Neural crest cell (in vitro differentiated cells): ENCODE results near the gene PFKFB2. TPM values are rescaled to one million over a fixed set of nuclear protein-coding genes. Genes with fewer than 3 reads are reported as not detected.

Experiments
- DNase-seq: peaks from one replicate; pipeline ENCODE4 v3.0.0; 2021; ENCODE audit warnings: low read depth, mixed read lengths, low spot score
- H3K27ac Mint-ChIP-seq: one replicate; pipeline ENCODE4 v1.8.0; 2021; ENCODE audit warnings: mild to moderate bottlenecking, mixed read lengths; ENCODE audit not compliant: unreplicated experiment
- H3K27me3 Mint-ChIP-seq: 2 replicates; pipeline ENCODE4 v1.8.0; 2021; ENCODE audit warnings: low read depth, mild to moderate bottlenecking, mixed read lengths
- H3K36me3 Mint-ChIP-seq: 2 replicates; pipeline ENCODE4 v1.8.0; 2021; ENCODE audit warnings: low read depth, mild to moderate bottlenecking, mixed read lengths
- H3K4me1 Mint-ChIP-seq: 2 replicates; pipeline ENCODE4 v1.8.0; 2021; ENCODE audit warnings: mixed read lengths
- H3K4me3 Mint-ChIP-seq: one replicate; pipeline ENCODE4 v1.8.0; 2021; ENCODE audit warnings: mild to moderate bottlenecking, mixed read lengths
- H3K9me3 Mint-ChIP-seq: 2 replicates; pipeline ENCODE4 v1.8.0; 2021; ENCODE audit warnings: mixed read lengths
- total RNA-seq: library from RNA; stranded (reverse); gene quantifications from 2 replicates; pipeline ENCODE4 v1.2.1, GENCODE V29; 2021
- TF ChIP-seq, protein P1 (sequence below): fragments of 200-600 bp; sonication (generic); conservative IDR thresholded peaks from 2 replicates; pipeline ENCODE4 v1.5.0; 2021; ENCODE audit warnings: antibody characterized with exemption, mild to moderate bottlenecking

PFKFB2 gene
- total RNA-seq, 1 donor from 2014 or later, result 8.6 TPM

DNA sequence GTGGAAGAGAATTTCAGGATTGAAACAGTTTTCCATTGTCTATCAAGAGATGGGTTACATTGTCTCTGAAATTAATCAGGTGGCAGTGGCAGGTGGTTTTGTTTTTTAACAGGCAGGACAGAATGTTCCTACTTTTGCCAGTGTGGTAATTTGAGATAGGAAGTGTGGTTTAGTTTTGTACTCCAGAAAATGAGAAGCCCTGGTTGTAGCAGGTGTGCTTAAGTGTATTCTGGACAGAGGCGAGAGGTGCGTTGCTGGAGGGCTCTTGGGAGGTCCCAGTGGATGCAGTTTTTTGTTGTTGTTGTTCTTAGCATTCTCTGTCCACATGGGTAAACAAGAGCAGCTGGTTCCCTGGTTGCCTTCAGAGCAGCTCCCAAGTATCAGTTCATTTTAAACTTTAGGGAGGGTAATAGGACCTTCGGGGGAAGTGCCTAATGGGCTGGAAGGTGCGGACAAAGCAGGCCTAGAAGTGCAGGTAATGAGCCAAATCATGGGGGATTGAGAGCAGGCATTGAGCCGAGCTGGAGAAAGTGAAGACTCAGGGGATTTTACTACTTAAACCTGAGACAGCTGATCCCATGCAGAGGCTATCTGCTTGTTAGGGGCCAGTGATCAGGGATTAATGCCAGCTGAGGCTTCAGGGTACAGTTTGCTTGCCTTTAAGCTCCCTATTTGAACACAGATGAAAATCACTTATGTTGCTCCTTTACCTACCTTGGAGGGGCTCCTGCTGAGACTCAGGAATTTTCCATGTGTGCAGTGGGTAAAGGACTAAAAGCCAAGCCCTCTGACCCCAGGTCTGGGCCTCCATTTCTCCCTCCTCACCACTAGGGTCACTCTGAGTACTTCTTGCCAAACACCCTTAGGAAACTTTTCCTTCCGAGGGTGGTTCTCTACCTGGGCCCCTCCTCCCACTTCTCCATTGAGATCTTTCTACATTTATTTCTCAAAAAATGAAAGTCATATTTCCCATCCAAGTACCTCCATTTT is 6.1 kb downstream of the PFKFB2 start:
- Mint-ChIP-seq H3K27me3 (peaks cover 2% of the 10 kb centered on the region), H3K4me3 (no peak overlapping the region), H3K36me3 (peaks cover 7% of the 10 kb centered on the region), H3K27ac (no peak overlapping the region), H3K9me3 (no peaks in the 10 kb centered on the region), H3K4me1 (no peaks in the 10 kb centered on the region)
- no peak for DNase-seq
- TF ChIP-seq, protein P1, sequence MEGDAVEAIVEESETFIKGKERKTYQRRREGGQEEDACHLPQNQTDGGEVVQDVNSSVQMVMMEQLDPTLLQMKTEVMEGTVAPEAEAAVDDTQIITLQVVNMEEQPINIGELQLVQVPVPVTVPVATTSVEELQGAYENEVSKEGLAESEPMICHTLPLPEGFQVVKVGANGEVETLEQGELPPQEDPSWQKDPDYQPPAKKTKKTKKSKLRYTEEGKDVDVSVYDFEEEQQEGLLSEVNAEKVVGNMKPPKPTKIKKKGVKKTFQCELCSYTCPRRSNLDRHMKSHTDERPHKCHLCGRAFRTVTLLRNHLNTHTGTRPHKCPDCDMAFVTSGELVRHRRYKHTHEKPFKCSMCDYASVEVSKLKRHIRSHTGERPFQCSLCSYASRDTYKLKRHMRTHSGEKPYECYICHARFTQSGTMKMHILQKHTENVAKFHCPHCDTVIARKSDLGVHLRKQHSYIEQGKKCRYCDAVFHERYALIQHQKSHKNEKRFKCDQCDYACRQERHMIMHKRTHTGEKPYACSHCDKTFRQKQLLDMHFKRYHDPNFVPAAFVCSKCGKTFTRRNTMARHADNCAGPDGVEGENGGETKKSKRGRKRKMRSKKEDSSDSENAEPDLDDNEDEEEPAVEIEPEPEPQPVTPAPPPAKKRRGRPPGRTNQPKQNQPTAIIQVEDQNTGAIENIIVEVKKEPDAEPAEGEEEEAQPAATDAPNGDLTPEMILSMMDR, result peak; percentile 39

DNA sequence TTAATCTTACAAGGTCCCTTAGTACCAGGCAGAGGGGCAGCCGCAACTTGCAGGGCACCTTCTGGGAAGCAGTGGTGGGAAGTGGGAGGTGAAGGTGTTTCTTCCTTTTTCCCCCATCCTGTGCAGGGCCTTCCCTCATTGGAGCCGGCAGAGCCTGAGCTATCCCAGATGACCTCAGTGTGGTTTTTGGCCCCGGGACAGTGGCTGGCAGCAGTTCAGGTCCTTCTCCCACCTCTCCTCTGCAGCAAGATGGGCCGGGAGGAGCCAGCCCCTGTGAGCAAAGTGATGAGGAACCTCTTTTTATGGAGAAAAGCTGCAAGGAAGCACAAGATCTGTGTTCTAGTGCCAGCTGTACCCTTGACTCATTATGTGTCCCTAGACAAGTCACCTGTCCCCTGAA is 6.8 kb downstream of the PFKFB2 start:
- no peak for DNase-seq
- Mint-ChIP-seq H3K36me3 (peaks cover 7% of the 10 kb centered on the region), H3K4me3 (no peak overlapping the region), H3K27me3 (no peaks in the 10 kb centered on the region), H3K4me1 (no peaks in the 10 kb centered on the region), H3K9me3 (no peaks in the 10 kb centered on the region), H3K27ac (no peak overlapping the region)
- TF ChIP-seq, protein P1, result peak; percentile 9

DNA sequence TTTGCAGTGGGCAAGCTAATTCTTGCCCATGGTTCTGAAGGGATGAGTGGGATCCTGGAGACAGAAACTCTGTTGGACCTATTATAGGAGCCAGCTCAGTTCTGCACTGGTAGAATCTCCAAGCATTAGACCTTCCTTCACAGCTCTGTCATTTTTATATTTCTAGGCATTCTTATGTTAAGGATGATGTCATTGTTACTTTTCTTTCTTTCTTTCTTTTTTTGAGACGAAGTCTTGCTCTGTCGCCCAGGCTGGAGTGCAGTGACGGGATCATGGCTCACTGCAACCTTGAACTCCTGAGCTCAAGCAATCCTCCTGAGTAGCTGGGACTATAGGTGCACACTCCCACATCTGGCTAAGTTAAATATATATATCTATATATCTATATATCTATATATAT is 7.5 kb downstream of the PFKFB2 start:
- H3K9me3 Mint-ChIP-seq, result no peaks in the 10 kb centered on the region
- H3K36me3 Mint-ChIP-seq, result peaks cover 7% of the 10 kb centered on the region
- no peaks in the 10 kb centered on the region for H3K27me3 Mint-ChIP-seq
- TF ChIP-seq, protein P1, result no peak
- no peak overlapping the region for H3K27ac Mint-ChIP-seq
- no peaks in the 10 kb centered on the region for H3K4me1 Mint-ChIP-seq
- H3K4me3 Mint-ChIP-seq, result no peak overlapping the region
- DNase-seq, result no peak

DNA sequence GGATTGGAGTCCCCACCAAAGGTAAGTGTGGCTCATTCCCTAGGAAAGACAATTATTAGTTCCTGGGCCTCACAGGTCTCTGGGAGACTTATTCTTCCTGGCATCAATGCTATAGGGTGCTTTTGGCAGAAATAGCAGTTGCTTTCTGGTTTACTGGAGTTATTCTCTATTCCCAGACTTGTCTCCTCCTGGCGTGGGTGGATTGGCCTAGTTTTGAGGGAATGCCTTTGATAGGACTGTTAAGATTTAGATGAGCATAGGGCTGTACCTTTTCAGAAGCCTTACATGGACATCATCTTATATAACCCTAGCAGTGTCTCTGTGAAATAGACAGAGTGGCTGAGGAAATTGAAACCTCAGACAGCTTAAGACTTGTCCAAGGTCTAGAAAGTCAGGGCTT is 9.0 kb downstream of the PFKFB2 start:
- no peak overlapping the region for H3K27ac Mint-ChIP-seq
- H3K9me3 Mint-ChIP-seq, result no peaks in the 10 kb centered on the region
- DNase-seq, result no peak
- no peaks in the 10 kb centered on the region for H3K27me3 Mint-ChIP-seq
- peaks cover 7% of the 10 kb centered on the region for H3K36me3 Mint-ChIP-seq
- H3K4me1 Mint-ChIP-seq, result no peaks in the 10 kb centered on the region
- TF ChIP-seq, protein P1, result no peak
- H3K4me3 Mint-ChIP-seq, result no peak overlapping the region

DNA sequence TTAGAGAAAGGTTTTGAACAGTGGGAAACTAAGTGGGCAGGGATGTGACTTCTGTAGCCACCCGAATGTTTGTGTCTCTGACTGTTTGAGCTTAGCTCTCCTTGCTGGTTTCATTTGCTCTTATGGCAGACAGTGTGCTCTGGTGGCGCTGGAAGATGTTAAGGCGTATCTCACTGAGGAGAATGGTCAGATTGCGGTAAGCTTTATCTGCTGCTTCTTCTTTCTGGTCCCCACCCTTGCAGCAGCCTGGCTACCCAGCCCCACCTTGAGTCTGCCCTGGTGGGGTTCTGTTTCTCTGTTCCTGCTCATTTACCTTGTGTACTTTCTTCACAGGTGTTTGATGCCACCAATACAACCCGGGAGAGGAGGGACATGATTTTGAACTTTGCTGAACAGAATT is 9.9 kb downstream of the PFKFB2 start:
- Mint-ChIP-seq H3K9me3 (no peaks in the 10 kb centered on the region), H3K4me3 (no peak overlapping the region), H3K27ac (no peak overlapping the region), H3K36me3 (peaks cover 7% of the 10 kb centered on the region), H3K4me1 (no peaks in the 10 kb centered on the region), H3K27me3 (no peaks in the 10 kb centered on the region)
- DNase-seq, result no peak
- TF ChIP-seq, protein P1, result no peak
